GM18507 (cell line): ENCODE measurements around the gene SECTM1.
"Not testable (repeated sequence)": the region's sequence is repeated elsewhere in the genome, so short reads cannot be mapped to it uniquely, and the experiment has no call there.

Experiments
- DNase-seq: peaks from one replicate; pipeline ENCODE4 v3.0.0; 2011; ENCODE audit warnings: low read depth; ENCODE audit not compliant: insufficient read length; ENCODE audit errors: extremely low spot score
- FAIRE-seq: peaks from 2 replicates; lab custom pipeline; 2011; peaks lifted over from hg19 to GRCh38; lab: Jason Lieb, UNC

Gene SECTM1

DNA sequence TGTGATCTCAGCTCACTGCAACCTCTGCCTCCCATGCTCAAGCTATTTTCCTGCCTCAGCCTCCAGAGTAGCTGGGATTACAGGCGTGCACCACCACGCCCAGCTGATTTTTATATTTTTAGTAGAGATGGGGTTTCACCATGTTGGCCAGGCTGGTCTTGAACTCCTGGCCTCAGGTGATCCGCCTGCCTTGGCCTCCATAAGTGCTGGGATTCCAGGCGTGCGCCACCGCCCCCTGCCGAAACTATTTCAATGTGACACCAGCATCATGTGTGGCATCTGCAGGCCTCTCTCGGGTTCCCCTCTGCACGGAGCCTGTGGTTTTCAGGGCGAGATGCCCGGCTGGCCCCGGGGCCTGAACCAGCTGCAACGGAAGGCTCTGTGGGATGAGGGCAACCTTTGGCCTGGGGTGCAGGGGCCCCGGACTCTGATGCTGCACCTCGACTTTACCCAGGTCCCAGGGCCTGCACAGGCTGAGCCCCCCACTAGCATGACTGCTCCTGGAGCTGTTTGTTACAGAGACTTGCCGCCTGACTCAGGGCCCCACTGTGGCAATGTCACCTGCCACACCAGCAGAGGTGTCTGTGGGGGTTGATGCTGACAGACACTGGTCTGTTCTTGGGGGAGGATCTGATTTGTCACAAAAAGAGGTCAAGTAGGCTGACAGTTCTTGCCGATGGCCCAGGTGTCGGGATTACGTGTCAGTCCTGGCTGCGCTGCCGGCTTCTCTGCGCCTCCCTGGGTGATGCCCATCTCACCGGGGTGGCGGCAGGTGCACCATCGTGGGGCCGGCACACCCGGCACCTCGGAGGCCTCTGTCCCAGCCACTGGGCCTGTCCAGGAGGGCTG is 16.8 kb upstream of the SECTM1 start:
- FAIRE-seq (no peak), DNase-seq (no peak)

- no peak for DNase-seq
- FAIRE-seq, result no peak
Observed at GRCh38 chr17:82349287-82349701, 15.7 kb upstream of the SECTM1 start.

DNA sequence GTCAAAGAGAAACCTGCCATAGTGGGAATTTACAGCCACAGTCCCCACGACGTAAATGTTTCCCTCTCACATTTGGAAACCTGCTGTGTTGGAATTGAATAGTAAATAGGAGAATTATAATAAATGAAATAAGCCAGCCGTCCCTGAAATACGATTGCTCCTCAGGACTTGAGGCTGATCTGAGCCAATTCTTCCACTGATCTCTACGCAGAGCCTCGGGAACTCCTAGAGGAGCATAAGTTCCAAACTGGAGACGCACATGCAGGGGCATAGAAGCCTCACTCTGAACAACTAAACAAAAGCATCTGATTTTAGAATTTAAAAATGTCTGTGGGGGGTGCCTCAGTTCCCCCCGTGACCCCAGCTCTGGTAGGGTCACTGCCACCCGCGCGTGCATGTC is 15.3 kb upstream of the SECTM1 start:
- no peak for FAIRE-seq
- DNase-seq, result no peak

DNA sequence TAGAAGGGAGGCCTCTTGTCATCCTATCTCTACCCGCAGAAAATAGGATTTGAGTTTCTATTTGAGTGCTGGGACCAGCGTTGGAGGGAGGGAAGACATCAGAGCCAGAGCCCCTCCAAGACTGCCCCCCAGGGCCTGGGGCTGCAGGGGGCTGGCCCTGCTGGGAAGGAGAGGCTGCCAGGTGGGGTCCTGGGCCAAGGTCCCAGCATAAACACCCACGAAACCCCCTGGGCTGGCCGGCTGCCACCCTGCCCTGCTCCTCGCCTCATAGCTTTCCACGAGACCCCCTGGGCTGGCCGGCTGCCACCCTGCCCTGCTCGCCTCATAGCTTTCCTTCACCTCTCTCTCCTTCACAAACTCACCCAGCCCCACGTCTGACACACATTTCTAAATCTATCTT is 14.9 kb upstream of the SECTM1 start:
- FAIRE-seq, result no peak
- DNase-seq, result no peak

DNA sequence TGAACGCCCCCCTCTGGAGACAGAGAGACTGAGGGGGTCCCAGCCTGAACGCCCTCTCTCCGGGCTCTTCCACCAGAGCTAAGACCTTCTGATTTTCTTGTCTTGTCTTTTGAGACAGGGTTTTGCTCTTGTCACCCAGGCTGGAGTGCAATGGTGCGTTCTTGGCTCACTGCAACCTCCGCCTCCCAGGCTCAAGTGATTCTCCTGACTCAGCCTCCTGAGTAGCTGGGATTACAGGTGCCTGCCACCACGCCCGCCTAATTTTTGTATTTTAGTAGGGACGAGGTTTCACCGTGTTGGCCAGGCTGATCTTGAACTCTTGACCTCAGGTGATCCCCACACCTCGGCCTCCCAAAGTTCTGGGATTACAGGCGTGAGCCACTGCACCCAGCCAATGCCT is 14.4 kb upstream of the SECTM1 start:
- not testable (repeated sequence) for DNase-seq, FAIRE-seq

- FAIRE-seq (no peak), DNase-seq (no peak)
Observed at GRCh38 chr17:82346342-82347300, 13.1 kb upstream of the SECTM1 start.

DNA sequence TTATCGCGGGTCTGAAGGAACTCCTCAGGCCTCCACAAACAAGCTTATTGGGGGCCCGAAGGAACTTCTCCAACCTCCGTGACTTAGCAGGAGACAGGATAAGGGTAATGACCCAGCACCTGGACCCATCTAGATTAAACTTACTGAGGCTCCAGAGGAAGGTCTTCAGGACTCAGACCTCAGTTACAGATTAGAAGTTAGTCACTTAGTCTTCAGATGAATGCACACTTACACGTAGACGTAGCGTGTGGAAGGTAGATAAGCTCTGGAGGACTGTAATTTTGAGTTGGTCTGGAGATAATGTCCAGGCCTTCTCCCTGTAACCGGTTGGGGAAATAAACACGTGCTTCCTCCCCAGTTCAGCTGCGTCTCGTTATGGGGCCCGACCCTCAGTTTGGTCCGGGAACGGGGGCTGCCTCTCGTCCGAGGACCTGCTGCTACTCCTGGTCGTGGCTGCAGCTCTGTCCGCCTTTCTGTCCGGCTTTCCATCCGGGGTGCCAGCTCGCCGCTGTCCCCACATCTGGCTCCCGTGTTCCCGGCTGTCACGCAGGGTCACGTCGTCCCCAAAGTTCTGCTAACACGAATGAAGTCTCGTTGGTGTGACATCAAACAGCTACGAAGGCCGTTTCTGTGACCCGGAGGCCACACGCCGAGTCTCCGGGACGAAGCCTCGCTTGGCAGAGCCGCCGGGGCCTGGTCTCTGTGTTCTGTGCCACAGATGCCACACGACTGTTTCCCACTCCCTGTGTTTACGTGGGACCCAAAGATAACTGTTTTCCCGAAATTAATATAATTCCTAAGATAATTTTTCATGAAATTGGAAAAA is 11.8 kb upstream of the SECTM1 start:
- DNase-seq (no peak), FAIRE-seq (no peak)

GRCh38 chr17:82344175-82344907 is 10.8 kb upstream of the SECTM1 start:
- DNase-seq, result no peak
- no peak for FAIRE-seq

DNA sequence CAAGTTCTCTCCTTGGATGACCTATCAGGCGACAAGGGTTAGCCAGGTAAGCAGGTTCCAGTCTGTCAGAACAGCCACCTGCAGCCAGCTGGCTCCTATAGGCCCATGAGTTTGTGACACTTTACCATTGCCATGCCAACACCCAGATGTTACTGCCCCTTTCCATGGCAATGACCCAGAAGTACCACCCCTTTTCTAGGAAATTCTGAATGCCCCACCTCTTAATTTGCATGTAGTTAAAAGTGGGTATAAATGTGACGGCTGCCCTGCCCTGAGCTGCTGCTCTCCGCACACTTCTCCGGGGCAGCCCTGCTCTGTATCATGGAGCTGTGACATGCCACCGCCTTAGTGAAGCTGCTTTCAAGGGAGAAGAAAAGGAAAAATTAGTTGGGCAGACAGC is 10.0 kb upstream of the SECTM1 start:
- FAIRE-seq (no peak), DNase-seq (no peak)

DNA sequence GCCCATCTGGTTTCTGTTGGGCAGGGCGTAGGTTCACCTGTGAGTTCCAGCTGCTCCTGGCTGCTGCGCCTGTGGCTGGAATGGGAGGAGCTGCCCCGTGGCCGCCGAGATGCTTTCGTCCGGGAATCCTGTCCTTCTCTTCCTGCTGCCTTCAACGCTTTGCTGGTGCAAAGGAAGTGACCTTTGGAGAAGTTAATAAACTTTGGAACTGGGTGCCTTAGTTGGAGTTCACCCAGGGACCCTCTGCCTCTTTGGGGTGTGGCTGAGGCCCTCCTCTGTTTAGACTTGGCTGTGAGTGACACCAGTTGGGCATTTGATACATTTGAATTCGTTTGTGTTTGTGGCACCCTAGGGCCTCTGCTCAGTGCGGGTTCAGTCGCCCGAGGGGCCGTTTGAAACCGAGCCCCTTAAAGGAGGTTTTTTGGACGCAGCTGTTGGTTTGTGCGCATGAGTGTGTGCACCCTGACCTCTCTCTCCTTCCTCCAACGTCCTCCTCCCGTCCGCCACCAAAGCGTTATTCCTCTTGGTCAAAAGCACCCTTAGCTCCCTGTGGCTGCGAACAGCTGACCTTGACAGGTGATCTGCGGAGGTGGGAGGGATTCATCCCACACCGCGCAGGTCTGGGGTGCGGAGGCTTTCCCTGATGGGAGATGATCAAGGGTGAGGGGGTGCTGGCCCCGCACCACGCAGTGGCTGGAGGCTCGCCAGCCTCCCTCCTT is 9.0 kb upstream of the SECTM1 start:
- DNase-seq (no peak), FAIRE-seq (no peak)

- FAIRE-seq (no peak), DNase-seq (no peak)
Observed at GRCh38 chr17:82339634-82340580, 6.3 kb upstream of the SECTM1 start.

DNA sequence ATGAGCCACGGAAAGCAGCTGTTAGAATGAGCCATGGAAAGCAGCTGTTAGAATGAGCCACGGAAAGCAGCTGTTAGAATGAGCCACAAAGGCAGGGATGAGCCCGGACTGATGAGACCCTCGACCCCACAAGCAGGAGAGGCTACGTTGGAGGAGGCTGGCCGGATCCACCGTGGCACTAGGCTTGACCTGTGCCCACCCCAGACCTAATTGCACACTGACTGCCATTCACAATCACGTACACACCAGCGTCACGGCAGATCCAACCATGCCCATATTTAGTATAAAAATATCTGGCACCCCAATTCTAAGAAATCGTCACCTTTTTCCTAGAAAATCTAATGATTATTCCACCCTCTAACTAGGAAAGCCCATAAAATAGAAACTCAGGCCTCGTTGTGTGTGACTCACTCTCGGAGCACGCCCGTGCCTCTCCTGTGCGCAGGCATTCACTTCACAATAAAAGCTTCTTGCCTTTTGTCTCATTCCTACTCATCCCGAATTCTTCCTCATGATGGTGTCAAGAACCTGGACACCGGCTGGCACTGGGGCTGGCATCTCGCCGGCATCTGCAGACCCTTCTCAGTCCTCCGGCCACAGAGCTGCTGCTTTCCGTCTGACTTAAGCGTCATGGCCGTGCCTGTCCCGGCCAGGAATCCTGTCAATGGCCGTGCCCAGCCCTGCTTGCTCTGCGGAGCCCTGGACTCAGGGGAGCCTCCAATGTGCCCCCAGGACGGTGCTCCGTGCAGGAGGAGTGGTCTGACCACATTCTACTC is 5.5 kb upstream of the SECTM1 start:
- FAIRE-seq, result no peak
- no peak for DNase-seq

- DNase-seq, result no peak
- FAIRE-seq, result no peak
Observed at GRCh38 chr17:82334622-82335394, 1.2 kb upstream of the SECTM1 start.

GRCh38 chr17:82334204-82334621 is 647 bp upstream of the SECTM1 start:
- FAIRE-seq (no peak), DNase-seq (no peak)

DNA sequence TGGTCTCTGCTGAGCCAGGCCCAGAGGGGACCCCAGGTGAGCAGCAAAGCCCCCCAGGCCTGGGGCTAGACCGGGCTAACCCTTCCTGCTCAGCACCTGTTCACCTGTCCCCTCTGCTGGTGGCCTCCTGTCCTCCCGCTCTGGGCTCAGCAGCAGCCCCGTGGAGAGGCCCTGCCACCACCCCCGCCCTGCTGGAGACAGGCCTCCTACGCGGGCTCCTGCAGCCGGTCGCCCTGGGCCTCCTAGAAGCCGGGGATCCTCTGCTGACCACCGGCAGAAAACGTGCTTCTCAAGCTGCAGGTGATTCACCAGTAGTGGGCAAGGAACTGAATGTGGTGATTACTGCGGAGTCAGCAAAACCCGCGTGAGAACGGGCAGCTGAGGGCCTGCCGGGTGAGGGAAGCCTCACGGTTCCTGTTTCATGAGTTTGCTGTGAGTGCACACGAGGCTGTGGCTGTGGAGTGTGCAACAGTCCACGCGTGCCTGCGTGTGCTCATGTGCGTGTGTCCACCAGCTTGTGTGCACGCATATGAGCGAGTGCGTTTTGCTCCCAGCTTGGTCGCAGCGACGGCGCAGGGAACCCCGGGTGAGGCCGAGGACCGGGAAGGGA is 792 bp downstream of the SECTM1 start:
- DNase-seq (no peak), FAIRE-seq (no peak)
